ENCODE measurements around the gene TCERG1L. TPM values are rescaled to one million over a fixed set of nuclear protein-coding genes. Genes with fewer than 3 reads are reported as not detected.

The TCERG1L gene
- total RNA-seq, 1 experiment from 2014 or later, result not detected

DNA sequence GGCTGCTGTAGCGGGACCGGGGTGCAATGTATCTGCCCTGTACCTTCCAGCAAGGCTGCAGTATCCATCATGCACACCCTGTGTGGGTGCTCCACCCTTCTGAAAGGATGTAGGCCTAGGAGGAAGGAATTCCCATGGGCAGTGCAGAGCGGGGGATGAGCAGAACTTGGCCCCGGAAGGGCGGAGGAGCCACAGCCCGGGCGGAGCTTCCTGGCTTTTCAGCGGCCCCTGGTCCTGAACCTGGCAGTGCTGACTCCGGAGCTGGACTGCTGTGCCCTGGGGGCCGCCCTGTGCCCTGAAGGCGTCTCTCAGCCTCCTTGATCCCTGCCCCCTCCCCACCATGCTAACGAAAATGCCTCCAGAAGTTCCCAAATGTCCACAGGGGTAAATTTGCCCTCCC lies 175.8 kb downstream of the TCERG1L start:
- BruUV-seq (replicated peaks), result no TSS peak
- H3K9me2 ChIP-seq (ENCODE audit: insufficient read depth), result no peaks in the 10 kb centered on the region
- H4K20me1 ChIP-seq (ENCODE audit: insufficient read depth), result no peaks in the 10 kb centered on the region
- CTCF ChIA-PET, result no interaction called here
- no peak for DNase-seq
- H3K27me3 ChIP-seq (ENCODE audit: insufficient read depth, low read depth), result peaks cover 66% of the 10 kb centered on the region
- H3K4me1 ChIP-seq (replicated peaks; ENCODE audit: insufficient read depth), result no peaks in the 10 kb centered on the region
- H3K27ac ChIP-seq, result no peak overlapping the region
- intact Hi-C loops (cut with micrococcal nuclease; ENCODE audit: unreplicated experiment), result no loop called here
- H3F3A ChIP-seq (ENCODE audit: insufficient read depth, low read depth), result no peaks in the 10 kb centered on the region
- H3K79me2 ChIP-seq (ENCODE audit: low read depth), result no peaks in the 10 kb centered on the region
- H2AFZ ChIP-seq, result no peak overlapping the region
- TF ChIP-seq, protein P1, sequence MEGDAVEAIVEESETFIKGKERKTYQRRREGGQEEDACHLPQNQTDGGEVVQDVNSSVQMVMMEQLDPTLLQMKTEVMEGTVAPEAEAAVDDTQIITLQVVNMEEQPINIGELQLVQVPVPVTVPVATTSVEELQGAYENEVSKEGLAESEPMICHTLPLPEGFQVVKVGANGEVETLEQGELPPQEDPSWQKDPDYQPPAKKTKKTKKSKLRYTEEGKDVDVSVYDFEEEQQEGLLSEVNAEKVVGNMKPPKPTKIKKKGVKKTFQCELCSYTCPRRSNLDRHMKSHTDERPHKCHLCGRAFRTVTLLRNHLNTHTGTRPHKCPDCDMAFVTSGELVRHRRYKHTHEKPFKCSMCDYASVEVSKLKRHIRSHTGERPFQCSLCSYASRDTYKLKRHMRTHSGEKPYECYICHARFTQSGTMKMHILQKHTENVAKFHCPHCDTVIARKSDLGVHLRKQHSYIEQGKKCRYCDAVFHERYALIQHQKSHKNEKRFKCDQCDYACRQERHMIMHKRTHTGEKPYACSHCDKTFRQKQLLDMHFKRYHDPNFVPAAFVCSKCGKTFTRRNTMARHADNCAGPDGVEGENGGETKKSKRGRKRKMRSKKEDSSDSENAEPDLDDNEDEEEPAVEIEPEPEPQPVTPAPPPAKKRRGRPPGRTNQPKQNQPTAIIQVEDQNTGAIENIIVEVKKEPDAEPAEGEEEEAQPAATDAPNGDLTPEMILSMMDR (conservative IDR thresholded peaks at IDR 0.05), result no peak
- no peak for TF ChIP-seq EZH2 (IDR thresholded peaks at IDR 0.05; ENCODE audit: low read depth)
- no peaks in the 10 kb centered on the region for H3K9me3 ChIP-seq (ENCODE audit: insufficient read depth, low read depth)
- POLR2A ChIA-PET (ENCODE audit: unreplicated experiment), result no interaction called here
- H3K36me3 ChIP-seq (ENCODE audit: low read depth), result no peaks in the 10 kb centered on the region
- no peak overlapping the region for H3K4me2 ChIP-seq
- no peak overlapping the region for H3K4me3 ChIP-seq

DNA sequence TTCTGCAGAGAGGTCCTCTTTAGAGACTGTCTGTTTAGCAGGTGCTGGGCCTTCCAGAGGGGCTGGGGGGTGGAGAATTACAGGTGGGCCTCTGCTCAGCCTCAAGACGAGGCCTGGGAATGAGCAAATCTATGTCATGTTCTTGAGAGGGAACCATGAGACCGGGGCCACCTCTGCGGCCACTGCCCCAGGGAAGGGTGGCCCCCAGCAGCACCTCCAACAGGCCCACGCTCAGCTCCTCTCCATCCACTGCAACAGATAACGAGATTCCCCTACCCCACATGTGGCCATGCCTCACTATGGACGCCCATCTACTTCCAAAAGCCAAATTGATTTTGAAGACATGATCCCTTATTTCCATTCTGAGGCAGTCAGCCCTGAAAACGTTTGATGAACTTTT lies 176.9 kb downstream of the TCERG1L start:
- no peaks in the 10 kb centered on the region for H3K9me2 ChIP-seq (ENCODE audit: insufficient read depth)
- H3K4me3 ChIP-seq, result no peak overlapping the region
- H2AFZ ChIP-seq, result no peak overlapping the region
- H3K27me3 ChIP-seq (ENCODE audit: insufficient read depth, low read depth), result peaks cover 73% of the 10 kb centered on the region
- no TSS peak for BruUV-seq (replicated peaks)
- ChIA-PET POLR2A (ENCODE audit: unreplicated experiment) (no interaction called here), CTCF (no interaction called here)
- no peaks in the 10 kb centered on the region for H3K36me3 ChIP-seq (ENCODE audit: low read depth)
- no peak overlapping the region for H3K27ac ChIP-seq
- H4K20me1 ChIP-seq (ENCODE audit: insufficient read depth), result no peaks in the 10 kb centered on the region
- intact Hi-C loops (cut with micrococcal nuclease; ENCODE audit: unreplicated experiment), result no loop called here
- DNase-seq, result no peak
- H3K79me2 ChIP-seq (ENCODE audit: low read depth), result no peaks in the 10 kb centered on the region
- H3K9me3 ChIP-seq (ENCODE audit: insufficient read depth, low read depth), result no peaks in the 10 kb centered on the region
- TF ChIP-seq, protein P1 (conservative IDR thresholded peaks at IDR 0.05), result no peak
- TF ChIP-seq EZH2 (IDR thresholded peaks at IDR 0.05; ENCODE audit: low read depth), result no peak
- H3K4me2 ChIP-seq, result no peak overlapping the region
- H3F3A ChIP-seq (ENCODE audit: insufficient read depth, low read depth), result no peaks in the 10 kb centered on the region
- no peaks in the 10 kb centered on the region for H3K4me1 ChIP-seq (replicated peaks; ENCODE audit: insufficient read depth)

- CTCF ChIA-PET, result no interaction called here
- H3K36me3 ChIP-seq (ENCODE audit: low read depth), result no peaks in the 10 kb centered on the region
- BruUV-seq (replicated peaks), result no TSS peak
- POLR2A ChIA-PET (ENCODE audit: unreplicated experiment), result no interaction called here
- no peak overlapping the region for H3K27ac ChIP-seq
- intact Hi-C loops (cut with micrococcal nuclease; ENCODE audit: unreplicated experiment), result no loop called here
- TF ChIP-seq EZH2 (IDR thresholded peaks at IDR 0.05; ENCODE audit: low read depth), result no peak
- TF ChIP-seq, protein P1 (conservative IDR thresholded peaks at IDR 0.05), result no peak
- DNase-seq, result no peak
- no peak overlapping the region for H2AFZ ChIP-seq
- no peak overlapping the region for H3K4me3 ChIP-seq
- H3K27me3 ChIP-seq (ENCODE audit: insufficient read depth, low read depth), result peaks cover 67% of the 10 kb centered on the region
- H3K4me2 ChIP-seq, result no peak overlapping the region
- no peaks in the 10 kb centered on the region for H3K9me3 ChIP-seq (ENCODE audit: insufficient read depth, low read depth)
- no peaks in the 10 kb centered on the region for H3K4me1 ChIP-seq (replicated peaks; ENCODE audit: insufficient read depth)
- no peaks in the 10 kb centered on the region for H3F3A ChIP-seq (ENCODE audit: insufficient read depth, low read depth)
- H3K79me2 ChIP-seq (ENCODE audit: low read depth), result no peaks in the 10 kb centered on the region
- no peaks in the 10 kb centered on the region for H4K20me1 ChIP-seq (ENCODE audit: insufficient read depth)
- H3K9me2 ChIP-seq (ENCODE audit: insufficient read depth), result no peaks in the 10 kb centered on the region
These were observed 177.4 kb downstream of the TCERG1L start for GRCh38 chr10:131134001-131134576.

All from PC-9 (cell line).